Stimulated activated naive CD8-positive, alpha-beta T cell treated with anti-CD3 and anti-CD28 coated beads, Interleukin-15, amount 100 ng/mL, for 72 hours (primary cell): ENCODE results near the gene ZNF783.
A peak's percentile ranks its signal among the peaks of the same experiment; 100 is the strongest.

ENCODE experiments used
- ATAC-seq: fragments of 150-1000 bp; cut with Tn5 transposase; 2 replicates; pipeline ENCODE4 v1.10.0; 2021; ENCODE audit warnings: mild to moderate bottlenecking, moderate library complexity
- DNase-seq, 2 donors: peaks; one replicate each; pipeline ENCODE4 v3.0.0; 2021 to 2022
- H3K27ac Mint-ChIP-seq, 2 donors: one replicate each; pipeline ENCODE4 v1.8.0; 2022; ENCODE audit warnings: mild to moderate bottlenecking in 2 of 2, mixed read lengths in 2 of 2, moderate library complexity in 2 of 2
- H3K27me3 Mint-ChIP-seq: one replicate; pipeline ENCODE4 v1.8.0; 2022; ENCODE audit warnings: mixed read lengths
- H3K4me1 Mint-ChIP-seq: one replicate; pipeline ENCODE4 v1.8.0; 2022; ENCODE audit warnings: mild to moderate bottlenecking, mixed read lengths
- H3K4me3 Mint-ChIP-seq, 2 donors: one replicate each; pipeline ENCODE4 v1.8.0; 2022; ENCODE audit warnings: mild to moderate bottlenecking in 2 of 2, mixed read lengths in 2 of 2, moderate library complexity in 1 of 2
- H3K9me3 Mint-ChIP-seq, 2 donors: one replicate each; pipeline ENCODE4 v1.8.0; 2022; ENCODE audit warnings: mixed read lengths in 2 of 2

ZNF783 gene

DNA sequence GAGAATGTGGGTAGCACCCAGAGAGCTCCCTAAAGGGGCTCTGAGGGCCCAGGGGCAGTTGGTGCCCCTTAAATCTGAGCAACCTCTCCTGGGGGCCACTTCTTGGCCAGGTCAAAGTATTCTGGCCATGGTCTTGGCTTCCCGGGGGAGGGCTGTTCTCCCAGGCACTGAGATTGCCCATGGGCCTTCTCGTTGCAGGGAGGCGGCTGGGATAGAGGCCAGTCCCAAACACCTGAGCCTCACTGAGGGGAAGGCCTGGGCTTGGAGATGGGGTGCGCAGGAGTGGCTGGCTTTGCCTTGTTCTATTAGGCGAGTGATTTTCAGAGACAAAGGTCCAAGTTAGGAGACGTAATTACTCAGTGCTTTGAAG lies 33.5 kb downstream of the ZNF783 start:
- peak overlapping the region in 1 of 2 donors; percentile 85 for H3K27ac Mint-ChIP-seq
- H3K4me1 Mint-ChIP-seq: peaks cover 15% of the 10 kb centered on the region
- no peaks in the 10 kb centered on the region for H3K27me3 Mint-ChIP-seq
- no peak overlapping the region for H3K4me3 Mint-ChIP-seq
- peaks cover 0 to 12% of the 10 kb centered on the region in 2 donors for H3K9me3 Mint-ChIP-seq
- DNase-seq (no peak), ATAC-seq (no peak)

DNA sequence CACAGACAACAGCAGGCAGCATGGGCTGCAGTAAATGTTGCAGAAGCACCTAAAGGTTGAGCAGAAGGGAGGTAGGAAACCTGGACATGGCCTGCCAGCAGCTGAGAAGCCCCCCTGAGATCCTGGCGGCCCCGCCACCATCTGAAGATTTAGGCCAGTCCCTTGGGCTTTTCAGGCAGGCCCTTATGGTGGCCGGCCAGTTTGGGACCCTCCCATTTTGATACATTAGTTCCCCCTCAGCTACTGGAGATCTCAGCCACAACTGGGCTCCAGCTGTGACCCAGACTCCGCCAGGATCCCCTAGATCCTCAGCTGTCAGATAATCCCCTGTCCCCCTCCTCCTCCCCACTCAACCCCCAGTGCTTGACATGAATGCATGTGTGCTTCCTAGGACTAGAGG lies 34.4 kb downstream of the ZNF783 start:
- Mint-ChIP-seq H3K4me1 (peaks cover 8% of the 10 kb centered on the region), H3K9me3 (peaks cover 0 to 12% of the 10 kb centered on the region in 2 donors), H3K27me3 (no peaks in the 10 kb centered on the region), H3K27ac (no peak overlapping the region), H3K4me3 (no peak overlapping the region)
- ATAC-seq (no peak), DNase-seq (peak in 1 of 2 donors; percentile 1)

DNA sequence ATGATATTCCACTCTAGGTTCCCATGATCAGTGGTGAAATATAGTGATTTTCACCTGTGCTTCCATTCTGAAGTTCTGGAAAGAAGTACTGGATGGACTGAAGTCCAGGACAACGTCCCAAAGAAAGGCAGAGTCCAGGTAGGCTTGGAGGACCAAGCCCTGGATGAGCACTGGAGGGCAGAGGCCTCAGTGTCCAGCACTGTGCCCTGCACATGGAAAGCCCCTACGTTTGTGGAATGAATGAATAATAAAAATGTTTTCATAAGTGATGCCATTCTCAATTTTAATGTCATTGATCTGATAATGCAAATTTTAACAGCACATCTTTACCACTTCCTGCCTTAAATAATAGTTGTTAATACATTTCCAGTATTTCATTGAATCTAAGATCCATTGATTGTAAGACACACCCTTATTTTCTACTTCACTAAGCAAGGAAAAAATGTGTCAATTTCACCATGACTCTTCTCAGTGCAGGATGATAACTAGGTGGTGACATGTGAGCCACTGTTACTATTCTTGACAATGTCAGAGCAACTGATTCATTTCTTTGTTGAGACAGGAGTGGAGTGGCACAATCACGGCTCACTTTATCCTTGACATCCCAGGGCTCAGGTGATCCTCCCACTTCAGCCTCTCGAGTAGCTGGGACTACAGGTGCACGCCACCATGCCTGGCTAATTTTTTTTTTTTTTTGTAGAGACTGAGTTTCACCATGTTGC lies 35.2 kb downstream of the ZNF783 start:
- no peak overlapping the region for H3K4me3 Mint-ChIP-seq
- ATAC-seq (peak; percentile 37), DNase-seq (peak in 1 of 2 donors; percentile 1)
- H3K27me3 Mint-ChIP-seq: no peaks in the 10 kb centered on the region
- H3K4me1 Mint-ChIP-seq: peaks cover 8% of the 10 kb centered on the region
- peak overlapping the region in 1 of 2 donors; percentile 69 for H3K27ac Mint-ChIP-seq
- peaks cover 0 to 12% of the 10 kb centered on the region in 2 donors for H3K9me3 Mint-ChIP-seq

DNA sequence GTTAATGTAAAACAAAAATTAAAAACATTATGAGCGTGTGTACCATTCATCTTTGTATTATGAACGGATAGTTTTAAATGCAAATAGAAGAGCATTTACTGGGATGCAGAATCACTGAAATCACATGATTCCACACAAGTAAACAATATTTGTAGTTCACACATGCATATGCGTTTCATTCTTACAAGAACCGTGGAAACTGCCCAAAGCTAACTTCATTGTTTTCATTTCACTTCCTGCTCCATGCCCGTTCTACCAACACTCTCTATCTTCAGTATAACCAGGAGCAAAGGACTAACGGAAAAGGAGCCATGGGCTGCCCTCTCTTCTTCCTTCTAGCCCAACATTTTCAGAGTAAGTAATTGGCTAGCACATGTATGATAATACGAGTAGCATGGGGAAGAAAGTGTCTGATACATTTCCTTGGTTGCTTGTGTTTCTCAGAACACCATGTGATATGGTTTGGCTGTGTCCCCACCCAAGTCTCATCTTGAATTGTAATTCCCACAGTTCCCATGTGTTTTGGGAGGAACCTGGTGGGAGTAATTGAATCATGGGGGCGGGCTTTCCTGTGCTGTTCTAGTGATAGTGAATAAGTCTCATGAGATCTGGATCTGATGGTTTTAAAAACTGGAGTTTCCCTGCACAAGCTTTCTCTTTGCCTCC lies 38.8 kb downstream of the ZNF783 start:
- peaks cover 0 to 12% of the 10 kb centered on the region in 2 donors for H3K9me3 Mint-ChIP-seq
- H3K4me1 Mint-ChIP-seq: peaks cover 8% of the 10 kb centered on the region
- H3K27ac Mint-ChIP-seq: no peak overlapping the region
- no peaks in the 10 kb centered on the region for H3K27me3 Mint-ChIP-seq
- H3K4me3 Mint-ChIP-seq: no peak overlapping the region
- no peak for DNase-seq
- ATAC-seq: no peak

DNA sequence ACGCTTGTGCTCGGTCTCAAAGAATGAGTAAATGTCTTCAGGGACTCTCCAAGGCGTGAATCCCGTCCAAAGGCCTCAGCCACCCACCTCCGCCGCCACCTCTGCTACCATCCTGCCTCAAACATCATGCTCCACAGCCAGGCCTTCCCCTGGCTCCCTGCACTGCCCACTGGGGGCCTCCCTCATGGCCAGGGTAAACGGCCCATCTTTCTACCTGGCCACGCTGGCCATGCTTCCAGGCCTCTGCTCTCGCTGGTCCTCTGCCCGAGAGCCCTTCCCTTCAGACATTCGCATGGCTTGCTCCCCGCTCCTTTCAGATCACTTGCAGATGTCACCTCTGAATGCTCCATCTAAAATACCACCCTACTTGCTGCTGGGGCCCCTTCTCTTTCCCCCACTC lies 40.2 kb downstream of the ZNF783 start:
- H3K27me3 Mint-ChIP-seq: no peaks in the 10 kb centered on the region
- ATAC-seq (no peak), DNase-seq (peak in 1 of 2 donors; percentile 0)
- H3K9me3 Mint-ChIP-seq: peaks cover 0 to 12% of the 10 kb centered on the region in 2 donors
- H3K4me3 Mint-ChIP-seq: no peak overlapping the region
- H3K27ac Mint-ChIP-seq: no peak overlapping the region
- peaks cover 3% of the 10 kb centered on the region for H3K4me1 Mint-ChIP-seq

DNA sequence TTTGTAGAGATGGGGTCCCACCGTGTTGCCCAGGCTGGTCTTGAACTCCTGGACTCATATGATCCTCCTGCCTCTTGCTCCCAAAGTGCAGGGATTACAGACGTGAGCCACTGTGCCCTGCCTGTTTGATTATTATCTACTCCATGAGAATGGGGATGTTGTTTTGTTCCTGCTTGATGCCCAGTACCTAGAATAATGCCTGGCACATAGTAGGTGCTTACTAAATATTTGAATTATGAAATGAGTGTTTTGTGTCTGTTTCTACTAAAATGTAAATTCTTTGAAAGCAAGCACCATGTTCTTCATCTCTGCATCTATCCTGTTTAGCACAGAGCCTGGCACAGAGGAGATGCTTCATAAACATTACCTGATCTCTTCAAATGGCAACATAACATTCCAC lies 40.9 kb downstream of the ZNF783 start:
- Mint-ChIP-seq H3K9me3 (peaks cover 0 to 12% of the 10 kb centered on the region in 2 donors), H3K27ac (no peak overlapping the region), H3K4me3 (no peak overlapping the region), H3K4me1 (no peaks in the 10 kb centered on the region), H3K27me3 (no peaks in the 10 kb centered on the region)
- no peak for ATAC-seq
- DNase-seq: no peak

DNA sequence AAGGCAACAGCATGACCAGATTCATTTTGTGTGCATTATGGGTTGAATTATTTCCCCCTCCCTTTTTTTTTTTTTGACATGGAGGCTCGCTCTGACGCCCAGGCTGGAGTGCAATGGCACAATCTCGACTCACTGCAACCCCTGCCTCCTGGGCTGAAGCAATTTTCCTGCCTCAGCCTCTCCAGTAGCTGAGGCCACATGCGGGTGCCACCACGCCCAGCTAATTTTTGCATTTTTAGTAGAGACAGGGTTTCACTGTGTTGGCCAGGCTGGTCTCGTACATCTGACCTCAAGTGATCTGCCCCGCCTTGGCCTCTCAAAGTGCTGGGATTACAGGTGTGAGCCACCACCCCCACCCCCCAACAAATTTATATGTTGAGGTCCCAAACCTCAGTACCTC lies 42.0 kb downstream of the ZNF783 start:
- Mint-ChIP-seq H3K4me1 (no peaks in the 10 kb centered on the region), H3K27ac (no peak overlapping the region), H3K4me3 (no peak overlapping the region), H3K9me3 (peaks cover 0 to 1% of the 10 kb centered on the region in 2 donors), H3K27me3 (no peaks in the 10 kb centered on the region)
- ATAC-seq (no peak), DNase-seq (no peak)

DNA sequence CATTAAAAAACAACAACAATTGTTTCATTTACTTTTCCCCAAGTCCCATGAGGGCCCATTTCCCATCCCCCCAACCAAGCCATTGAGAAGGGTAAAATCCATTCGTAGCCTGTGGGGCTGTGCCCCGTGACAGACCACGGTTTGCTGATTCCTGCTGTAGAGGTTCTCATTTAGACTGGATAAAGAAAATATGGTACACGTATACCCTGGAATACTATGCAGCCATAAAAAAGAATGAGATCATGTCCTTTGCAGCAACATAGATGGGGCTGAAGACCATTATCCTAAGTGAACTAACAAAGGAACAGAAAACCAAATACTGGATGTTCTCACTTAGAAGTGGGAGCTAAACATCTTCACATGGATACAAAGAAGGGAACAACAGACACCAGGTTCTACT lies 44.9 kb downstream of the ZNF783 start:
- DNase-seq: no peak

DNA sequence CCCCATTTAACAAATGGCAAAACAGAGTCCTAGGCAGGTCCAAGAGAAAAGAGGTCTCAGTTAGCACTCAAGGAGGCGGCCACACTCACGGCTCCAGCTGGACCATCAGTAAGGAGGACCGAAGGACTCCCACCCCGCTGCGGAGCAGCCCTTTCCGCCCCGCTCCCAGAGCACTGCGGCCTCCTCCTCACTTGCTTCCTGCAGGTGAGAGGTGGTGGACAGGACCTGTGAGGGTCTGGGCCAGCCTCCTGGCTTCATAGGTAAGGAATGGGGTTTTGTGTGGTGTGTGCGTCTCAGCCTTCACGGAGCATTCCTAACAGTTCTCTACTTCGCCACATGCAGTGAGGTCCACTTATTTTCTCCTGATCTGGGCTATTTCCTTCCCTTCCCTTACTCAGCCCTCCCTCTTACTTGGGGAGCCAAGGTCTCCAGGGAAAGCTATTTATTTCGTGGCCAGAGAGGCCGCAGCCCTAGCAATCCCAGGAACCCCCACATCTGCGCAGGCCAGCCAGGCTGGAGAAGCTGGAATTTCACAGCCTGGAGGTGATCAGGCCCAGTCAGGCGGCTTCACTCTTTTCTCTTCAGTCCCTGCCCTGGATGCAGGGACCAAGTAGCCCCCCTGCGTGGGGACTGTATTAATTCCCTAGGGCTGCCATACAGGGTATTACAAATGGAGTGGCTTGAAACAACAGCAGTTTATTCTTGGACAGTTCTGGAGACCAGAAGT lies 45.9 kb downstream of the ZNF783 start:
- Mint-ChIP-seq H3K27ac (no peak overlapping the region), H3K4me3 (no peak overlapping the region), H3K27me3 (no peaks in the 10 kb centered on the region), H3K9me3 (peaks cover 13 to 14% of the 10 kb centered on the region in 2 donors), H3K4me1 (no peaks in the 10 kb centered on the region)
- ATAC-seq (no peak), DNase-seq (no peak)

More for the DNA sequence above, 44.9 kb downstream of the ZNF783 start:
- no peaks in the 10 kb centered on the region for H3K27me3 Mint-ChIP-seq
- ATAC-seq: no peak
- no peak overlapping the region for H3K4me3 Mint-ChIP-seq
- H3K27ac Mint-ChIP-seq: no peak overlapping the region
- no peaks in the 10 kb centered on the region for H3K4me1 Mint-ChIP-seq
- H3K9me3 Mint-ChIP-seq: peaks cover 13 to 14% of the 10 kb centered on the region in 2 donors

DNA sequence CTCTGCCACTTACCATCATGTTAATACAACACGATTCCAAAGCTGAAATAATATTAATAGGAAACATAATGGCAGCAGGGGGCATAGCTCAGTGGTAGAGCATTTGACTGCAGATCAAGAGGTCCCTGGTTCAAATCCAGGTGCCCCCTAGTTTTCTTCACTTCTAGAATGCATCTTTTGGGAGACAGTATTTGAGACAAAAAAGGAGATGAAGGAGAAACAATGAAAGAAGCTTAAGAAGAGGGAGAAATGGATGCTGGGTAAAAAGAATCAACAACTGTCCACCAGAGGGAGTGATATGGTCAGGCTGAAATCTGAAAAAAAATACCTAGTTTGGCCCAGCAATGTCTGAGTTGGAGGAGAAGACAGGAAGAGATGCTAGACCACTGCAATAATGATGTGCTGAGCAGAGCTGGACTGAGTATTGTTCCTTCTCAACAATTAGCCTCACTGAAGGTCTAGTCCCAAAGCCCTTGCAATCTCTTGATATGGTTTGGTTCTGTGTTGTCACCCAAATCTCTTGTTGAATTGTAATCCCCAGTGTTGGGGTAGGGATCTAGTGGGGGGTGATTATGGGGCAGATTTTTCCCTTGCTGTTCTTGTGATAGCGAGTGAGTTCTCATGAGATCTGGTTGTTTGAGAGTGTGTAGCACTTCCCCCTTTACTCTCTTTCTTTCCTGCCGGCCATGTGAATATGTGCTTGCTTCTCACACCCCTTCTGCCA lies 48.3 kb downstream of the ZNF783 start:
- DNase-seq (no peak), ATAC-seq (peak; percentile 87)
- H3K27ac Mint-ChIP-seq: no peak overlapping the region
- no peaks in the 10 kb centered on the region for H3K4me1 Mint-ChIP-seq
- H3K4me3 Mint-ChIP-seq: no peak overlapping the region
- H3K27me3 Mint-ChIP-seq: no peaks in the 10 kb centered on the region
- peaks cover 13 to 14% of the 10 kb centered on the region in 2 donors for H3K9me3 Mint-ChIP-seq

DNA sequence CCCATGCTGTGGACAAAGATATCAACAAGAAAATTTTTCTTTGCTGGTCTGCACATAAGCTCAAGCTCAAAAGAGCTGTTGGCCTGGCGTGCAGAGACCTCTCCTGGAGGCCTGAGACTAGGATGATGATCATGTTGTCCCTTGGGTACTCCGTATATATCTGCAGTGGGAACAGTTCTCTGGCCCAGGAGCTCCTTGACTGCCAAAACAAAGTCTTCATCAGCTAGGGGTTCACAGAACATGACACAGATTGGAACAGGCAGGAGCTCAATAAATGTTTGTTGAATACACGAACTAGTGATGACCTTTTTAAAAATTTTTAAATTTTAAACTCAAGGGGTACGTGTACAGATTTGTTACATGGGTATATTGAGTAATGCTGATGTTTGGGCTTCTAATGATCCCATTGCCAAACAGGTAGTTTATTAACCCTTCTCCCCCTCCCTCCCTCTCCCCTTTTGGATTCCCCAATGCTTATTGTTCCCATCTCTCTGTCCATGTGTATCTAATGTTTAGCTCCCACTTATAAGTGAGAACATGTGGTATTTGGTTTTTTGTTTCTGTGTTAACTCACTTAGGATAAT lies 49.1 kb downstream of the ZNF783 start:
- Mint-ChIP-seq H3K4me1 (no peaks in the 10 kb centered on the region), H3K27ac (no peak overlapping the region), H3K27me3 (no peaks in the 10 kb centered on the region), H3K9me3 (peaks cover 13 to 14% of the 10 kb centered on the region in 2 donors), H3K4me3 (no peak overlapping the region)
- ATAC-seq (no peak), DNase-seq (no peak)

DNA sequence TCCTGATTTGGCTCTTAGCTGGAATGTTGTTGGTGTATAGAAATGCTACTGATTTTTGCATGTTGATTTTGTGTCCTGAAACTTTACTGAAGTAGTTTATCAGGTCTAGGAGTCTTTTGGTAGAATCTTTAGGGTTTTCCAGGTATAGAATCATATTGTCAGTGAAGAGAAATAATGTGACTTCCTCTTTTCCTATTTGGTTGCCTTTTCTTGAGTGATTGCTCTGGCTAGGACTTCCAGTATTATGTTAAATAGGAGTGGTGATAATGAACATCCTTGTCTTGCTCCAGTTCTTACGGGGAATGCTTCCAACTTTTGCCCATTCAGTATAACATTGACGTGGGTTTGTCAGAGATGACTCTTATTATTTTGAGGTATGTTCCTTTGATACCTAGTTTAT lies 52.0 kb downstream of the ZNF783 start:
- Mint-ChIP-seq H3K4me3 (no peak overlapping the region), H3K27me3 (peaks cover 12% of the 10 kb centered on the region), H3K27ac (no peak overlapping the region), H3K9me3 (peaks cover 18 to 21% of the 10 kb centered on the region in 2 donors), H3K4me1 (no peaks in the 10 kb centered on the region)
- no peak for DNase-seq
- no peak for ATAC-seq

DNA sequence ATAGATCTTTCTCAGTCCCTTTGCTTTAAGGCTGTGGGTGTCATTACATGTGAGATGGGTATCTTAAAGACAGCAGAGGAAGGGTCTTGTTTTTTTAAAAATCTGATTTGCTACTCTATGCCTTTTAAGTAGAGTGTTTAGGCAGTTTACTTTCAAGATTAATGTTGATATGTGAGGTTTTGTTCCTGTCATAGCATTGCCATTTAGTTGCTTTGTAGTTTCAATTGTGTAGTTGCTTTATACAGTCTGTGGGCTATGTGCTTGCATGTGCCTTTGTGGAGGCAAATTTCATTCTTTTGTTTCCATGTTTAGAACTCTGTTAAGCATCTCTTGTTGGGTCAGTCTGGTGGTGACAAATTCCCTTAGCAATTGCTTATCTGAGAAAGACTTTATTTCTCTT lies 54.6 kb downstream of the ZNF783 start:
- peaks cover 11% of the 10 kb centered on the region for H3K4me1 Mint-ChIP-seq
- H3K27me3 Mint-ChIP-seq: peaks cover 38% of the 10 kb centered on the region
- no peak for DNase-seq
- H3K27ac Mint-ChIP-seq: no peak overlapping the region
- no peak overlapping the region for H3K4me3 Mint-ChIP-seq
- ATAC-seq: no peak
- peaks cover 4 to 7% of the 10 kb centered on the region in 2 donors for H3K9me3 Mint-ChIP-seq

DNA sequence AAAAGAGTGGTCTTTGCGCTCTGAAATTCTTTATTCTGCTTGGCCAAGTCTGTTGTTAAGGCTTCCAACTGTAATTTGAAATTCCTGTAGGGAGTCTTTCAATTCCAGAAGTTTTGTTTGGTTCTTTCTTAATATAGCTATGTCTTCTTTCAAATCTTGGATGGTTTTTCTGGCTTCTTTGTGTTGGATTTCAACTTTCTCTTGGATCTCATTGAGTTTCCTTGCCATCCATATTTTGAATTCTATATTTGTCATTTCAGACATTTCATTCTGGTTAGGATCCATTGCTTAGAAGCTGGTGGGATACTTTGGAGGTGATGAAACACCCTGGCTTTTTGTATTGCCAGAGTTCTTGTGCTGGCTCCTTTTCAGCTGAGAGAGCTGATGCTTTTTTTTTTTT lies 55.5 kb downstream of the ZNF783 start:
- H3K4me3 Mint-ChIP-seq: no peak overlapping the region
- no peak for DNase-seq
- no peak overlapping the region for H3K27ac Mint-ChIP-seq
- H3K4me1 Mint-ChIP-seq: peaks cover 20% of the 10 kb centered on the region
- peaks cover 4 to 7% of the 10 kb centered on the region in 2 donors for H3K9me3 Mint-ChIP-seq
- H3K27me3 Mint-ChIP-seq: peaks cover 39% of the 10 kb centered on the region
- no peak for ATAC-seq

DNA sequence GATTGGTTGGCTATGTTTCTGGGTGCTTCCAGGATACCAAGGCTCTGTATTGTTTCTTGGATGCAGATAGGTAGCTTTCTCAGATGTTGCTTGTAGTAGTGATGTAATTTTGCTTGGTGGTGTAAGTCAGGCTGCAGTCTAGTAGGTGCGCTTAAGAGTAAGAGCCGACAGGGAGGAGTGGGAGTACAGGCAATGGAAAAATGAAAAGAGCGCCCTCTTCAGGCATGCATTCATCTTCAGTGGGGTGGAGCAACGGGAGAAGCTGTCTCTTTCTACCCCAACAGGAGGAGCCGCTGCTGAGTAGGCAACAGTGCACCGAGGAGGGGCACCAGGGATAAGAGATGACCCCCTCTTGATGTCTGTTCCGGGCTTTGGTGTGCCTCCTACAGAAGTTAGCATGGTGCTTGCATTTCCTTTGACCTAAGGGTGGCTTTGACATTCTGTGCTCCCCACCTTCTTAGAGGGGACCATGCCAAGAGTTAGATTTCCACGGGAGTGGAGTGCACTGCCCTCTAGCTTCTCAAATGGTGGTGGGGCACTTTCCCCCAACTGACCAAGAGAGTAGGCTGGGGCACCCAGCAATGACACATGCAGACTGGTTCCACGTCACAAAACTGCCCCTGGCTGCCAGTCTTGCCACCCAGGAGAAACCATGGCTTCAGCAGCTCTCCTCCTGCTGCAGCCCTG lies 56.1 kb downstream of the ZNF783 start:
- no peak overlapping the region for H3K4me3 Mint-ChIP-seq
- H3K4me1 Mint-ChIP-seq: peaks cover 20% of the 10 kb centered on the region
- DNase-seq (no peak), ATAC-seq (no peak)
- H3K27ac Mint-ChIP-seq: no peak overlapping the region
- peaks cover 39% of the 10 kb centered on the region for H3K27me3 Mint-ChIP-seq
- H3K9me3 Mint-ChIP-seq: peaks cover 4 to 7% of the 10 kb centered on the region in 2 donors
